LNCaP clone FGC (cell line): ENCODE data around the gene FAM228B.
A peak's percentile ranks its signal among the peaks of the same experiment; 100 is the strongest.

Experiments used
- DNase-seq: peaks from one replicate; pipeline ENCODE4 v3.0.0-alpha.2; 2011; ENCODE audit warnings: low read depth
- H3K4me3 ChIP-seq: 2 replicates; pipeline ENCODE4 v1.5.1; 2011; ENCODE audit warnings: mild to moderate bottlenecking, low read depth, low read length, control low read depth
- TF ChIP-seq, protein P1 (sequence below): IDR thresholded peaks from 2 replicates; pipeline ENCODE4 v1.5.1; 2012; ENCODE audit warnings: mild to moderate bottlenecking; ENCODE audit not compliant: control insufficient read depth, insufficient read depth; ENCODE audit errors: extremely low read depth

Gene FAM228B

DNA sequence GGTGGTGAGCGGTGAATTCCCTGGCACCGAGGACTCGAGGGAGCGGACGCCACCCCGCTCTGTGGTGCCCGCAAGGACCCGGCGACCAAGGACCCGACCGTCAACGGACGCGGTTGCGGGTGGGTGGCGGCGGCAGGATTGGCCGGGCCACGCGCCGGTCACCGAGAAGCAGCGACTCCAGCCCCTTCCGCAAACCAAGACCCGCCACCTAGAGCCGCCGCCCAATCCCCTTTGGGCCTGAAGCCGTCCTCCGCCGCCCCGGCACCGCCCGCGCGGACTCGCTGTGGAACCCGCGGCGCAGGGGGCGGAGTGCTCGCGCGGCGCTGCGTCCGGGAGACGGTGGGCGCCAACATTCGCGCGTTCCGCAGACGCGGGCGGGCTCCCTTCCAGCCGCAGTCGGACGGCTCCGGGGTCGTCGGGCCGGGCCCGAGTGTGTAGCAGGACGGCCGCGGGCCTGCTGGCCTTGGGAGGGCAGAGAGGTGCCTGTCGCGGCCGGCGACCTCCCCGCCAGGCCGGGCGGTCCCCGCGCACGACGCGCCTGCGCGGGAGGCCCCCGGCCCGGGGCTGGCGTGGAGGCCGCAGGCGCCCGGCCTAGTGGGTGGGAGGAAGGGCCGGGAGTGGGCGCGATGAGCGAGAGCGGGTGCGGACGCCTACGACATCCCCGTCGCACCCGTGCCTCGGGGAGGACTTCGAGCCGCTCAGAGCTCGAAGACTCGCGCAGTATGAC lies at the start of gene FAM228B, which contains the start of gene PFN4:
TSS of gene FAM228B (plus strand) at position 275 of the 727 bp plus-strand sequence. CDS start 893 bp downstream, outside the sequence.
TSS of gene PFN4 (minus strand) at position 140 of the 727 bp plus-strand sequence. CDS start 799 bp downstream, outside the sequence.
- peak; percentile 39 for DNase-seq
- peak within 1 kb of the TSS; percentile 76 for H3K4me3 ChIP-seq
- TF ChIP-seq, protein P1, sequence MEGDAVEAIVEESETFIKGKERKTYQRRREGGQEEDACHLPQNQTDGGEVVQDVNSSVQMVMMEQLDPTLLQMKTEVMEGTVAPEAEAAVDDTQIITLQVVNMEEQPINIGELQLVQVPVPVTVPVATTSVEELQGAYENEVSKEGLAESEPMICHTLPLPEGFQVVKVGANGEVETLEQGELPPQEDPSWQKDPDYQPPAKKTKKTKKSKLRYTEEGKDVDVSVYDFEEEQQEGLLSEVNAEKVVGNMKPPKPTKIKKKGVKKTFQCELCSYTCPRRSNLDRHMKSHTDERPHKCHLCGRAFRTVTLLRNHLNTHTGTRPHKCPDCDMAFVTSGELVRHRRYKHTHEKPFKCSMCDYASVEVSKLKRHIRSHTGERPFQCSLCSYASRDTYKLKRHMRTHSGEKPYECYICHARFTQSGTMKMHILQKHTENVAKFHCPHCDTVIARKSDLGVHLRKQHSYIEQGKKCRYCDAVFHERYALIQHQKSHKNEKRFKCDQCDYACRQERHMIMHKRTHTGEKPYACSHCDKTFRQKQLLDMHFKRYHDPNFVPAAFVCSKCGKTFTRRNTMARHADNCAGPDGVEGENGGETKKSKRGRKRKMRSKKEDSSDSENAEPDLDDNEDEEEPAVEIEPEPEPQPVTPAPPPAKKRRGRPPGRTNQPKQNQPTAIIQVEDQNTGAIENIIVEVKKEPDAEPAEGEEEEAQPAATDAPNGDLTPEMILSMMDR = no peak

DNA sequence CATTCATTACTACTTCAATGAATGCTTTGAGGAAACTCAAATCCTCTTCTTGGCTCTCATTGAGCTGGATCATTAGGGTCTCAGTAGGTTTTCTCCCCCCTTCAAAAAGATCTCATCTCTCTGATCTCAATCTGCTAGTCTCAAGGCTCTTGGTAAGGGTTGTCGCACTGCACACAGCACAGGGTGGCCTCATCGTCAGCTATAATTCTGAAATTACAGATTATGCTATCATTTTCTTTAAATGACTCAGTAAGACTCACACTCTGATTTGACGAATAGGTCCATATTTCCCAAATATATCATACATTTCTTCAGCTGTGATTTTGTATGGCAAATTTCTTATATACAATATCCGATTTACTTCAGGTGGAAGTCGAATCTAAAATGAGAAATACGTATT lies 49.5 kb upstream of the FAM228B start:
- H3K4me3 ChIP-seq = no peak overlapping the region
- no peak for DNase-seq
- TF ChIP-seq, protein P1 = no peak

DNA sequence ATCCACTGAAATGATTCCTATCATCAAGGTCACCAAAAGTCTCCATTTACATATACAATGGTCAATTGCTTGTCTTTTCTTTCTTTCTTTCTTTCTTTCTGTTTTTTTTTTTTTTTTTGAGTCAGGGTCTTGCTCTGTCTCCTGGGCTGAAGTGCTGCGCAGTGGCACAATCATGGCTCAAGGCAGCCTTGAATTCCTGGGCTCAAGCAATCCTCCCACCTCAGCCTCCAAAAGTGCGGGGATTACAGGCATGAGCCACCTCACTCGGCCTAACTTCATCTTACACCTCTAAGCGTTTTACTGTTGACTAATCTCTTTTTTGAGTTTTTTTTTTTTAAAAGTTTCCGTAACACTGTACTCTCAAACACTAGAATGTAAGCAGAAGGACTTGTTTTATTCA lies 48.0 kb upstream of the FAM228B start:
- DNase-seq = no peak
- TF ChIP-seq, protein P1 = no peak
- peak overlapping the region; percentile 81 for H3K4me3 ChIP-seq

DNA sequence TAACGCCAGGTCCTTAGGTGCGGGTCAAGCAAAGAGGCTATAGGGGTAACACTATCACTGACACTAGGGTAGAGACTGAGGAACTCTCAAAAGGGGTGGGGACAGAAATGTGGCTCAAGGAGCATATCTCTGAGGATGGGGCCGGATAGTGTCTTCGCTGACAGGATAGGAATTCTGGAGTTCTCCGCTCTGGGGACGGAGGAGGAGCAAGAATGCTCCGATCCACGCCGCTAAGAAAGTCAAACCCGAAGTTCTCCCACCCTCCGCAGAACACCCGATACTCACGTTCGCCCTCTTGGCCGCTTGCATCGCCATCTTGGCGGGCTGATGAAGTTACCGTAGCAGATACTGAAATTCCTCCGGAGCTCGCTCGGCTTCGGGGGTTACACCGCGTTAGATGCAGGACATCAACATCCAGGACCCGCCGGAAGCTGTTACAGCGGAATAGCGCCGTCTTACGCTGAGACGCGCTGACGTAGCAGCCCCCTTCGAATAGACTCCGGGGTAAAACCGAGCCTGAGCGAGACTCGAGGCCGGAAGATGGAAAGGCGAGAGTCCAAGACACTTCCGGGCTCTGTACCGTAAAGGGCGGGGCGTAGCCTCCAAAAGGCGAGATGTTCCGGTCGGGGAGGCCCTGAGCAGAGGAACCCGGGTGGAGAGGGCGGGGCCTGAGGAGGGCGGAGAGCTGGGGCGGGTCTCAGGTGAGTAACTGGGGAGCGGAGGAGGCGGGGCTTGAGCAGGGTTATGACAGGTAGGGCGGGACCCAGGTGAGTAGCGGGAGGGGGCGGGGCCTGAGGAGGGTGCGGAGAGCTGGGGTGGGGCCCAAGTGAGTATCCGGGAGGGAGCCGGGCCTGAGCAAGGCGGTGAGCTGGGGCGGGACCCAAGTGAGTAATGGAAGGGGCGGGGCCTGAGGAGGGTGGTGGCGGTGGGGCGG lies 47.1 kb upstream of the FAM228B start, which contains the start of gene SF3B6:
TSS of gene SF3B6 (minus strand) at position 412 of the 934 bp plus-strand sequence. CDS start at position 315, 97 bp downstream.
- peak within 1 kb of the TSS; percentile 81 for H3K4me3 ChIP-seq
- DNase-seq = peak; percentile 98
- TF ChIP-seq, protein P1 = no peak

DNA sequence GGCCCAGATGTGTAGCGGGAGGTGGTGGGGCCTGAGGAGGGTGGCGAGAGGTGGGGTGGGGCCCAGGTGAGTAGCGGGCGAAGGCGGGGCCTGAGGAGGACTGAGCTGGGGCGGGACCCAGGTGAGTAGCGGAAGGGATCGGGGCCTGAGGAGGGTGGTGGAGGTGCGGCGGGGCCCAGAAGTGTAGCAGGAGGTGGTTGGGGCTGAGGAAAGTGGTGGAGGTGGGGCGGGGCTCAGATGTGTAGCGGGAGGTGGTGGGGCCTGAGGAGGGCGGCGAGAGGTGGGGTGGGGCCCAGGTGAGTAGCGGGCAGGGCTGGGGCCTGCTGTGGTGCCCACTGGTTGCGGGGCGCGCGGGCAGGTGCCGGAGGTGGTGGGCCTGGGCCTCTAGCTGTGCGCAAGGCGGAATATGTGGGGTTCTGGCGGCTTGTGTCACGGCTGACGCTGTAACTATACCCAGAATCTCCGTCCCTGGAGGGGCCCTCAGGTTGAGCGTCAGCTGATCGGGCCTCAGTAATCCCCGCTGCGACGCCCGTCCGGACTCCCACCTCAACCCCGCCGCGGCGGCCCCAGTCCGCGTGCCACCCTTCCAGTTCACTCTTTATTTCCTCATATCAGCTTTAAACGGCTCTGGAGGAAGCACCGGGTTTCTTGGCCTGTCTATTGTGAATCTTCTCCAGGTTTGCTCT lies 46.3 kb upstream of the FAM228B start:
- H3K4me3 ChIP-seq = peak overlapping the region; percentile 80
- no peak for DNase-seq
- TF ChIP-seq, protein P1 = no peak

DNA sequence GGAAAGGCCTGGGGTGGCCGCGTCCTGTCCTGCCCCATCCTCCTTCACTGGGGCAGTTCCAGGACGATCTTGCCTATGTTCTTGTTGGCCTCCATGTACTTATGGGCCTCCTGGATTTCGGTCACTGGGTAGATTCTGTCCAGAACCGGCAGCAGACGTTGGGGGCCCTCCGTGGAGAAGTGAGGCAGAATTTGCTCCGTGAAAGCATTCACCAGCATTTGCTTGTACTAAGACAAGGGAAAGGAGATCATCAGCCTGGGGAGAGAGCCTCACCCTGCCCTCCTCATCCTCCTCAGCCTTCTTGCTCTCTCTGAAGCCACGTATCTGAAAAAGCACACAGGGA lies 45.8 kb upstream of the FAM228B start:
- H3K4me3 ChIP-seq = peak overlapping the region; percentile 80
- DNase-seq = no peak
- TF ChIP-seq, protein P1 = no peak
